Thyroid gland (tissue), 4 donors: ENCODE measurements around the gene VIT.
A peak's percentile ranks its signal among the peaks of the same experiment; 100 is the strongest.

ENCODE experiments used
- POLR2A ChIP-seq, 2 donors: fragments of 450-650 bp; IDR thresholded peaks; one replicate each; pipeline ENCODE4 v1.6.1; 2017; ENCODE audit warnings: antibody characterized with exemption in 2 of 2, mild to moderate bottlenecking in 2 of 2, moderate library complexity in 1 of 2
- TF ChIP-seq, protein P1 (sequence below), 6 experiments: fragments of 200-600 bp in 3 of 6; fragments of 450-650 bp in 3 of 6; sonication (generic) in 3 of 6; IDR thresholded peaks; one replicate each; pipeline ENCODE4 v1.5.1; 2016 to 2019; ENCODE audit warnings: antibody characterized with exemption in 6 of 6, mild to moderate bottlenecking in 2 of 6, inconsistent platforms in 1 of 6, moderate library complexity in 1 of 6

DNA sequence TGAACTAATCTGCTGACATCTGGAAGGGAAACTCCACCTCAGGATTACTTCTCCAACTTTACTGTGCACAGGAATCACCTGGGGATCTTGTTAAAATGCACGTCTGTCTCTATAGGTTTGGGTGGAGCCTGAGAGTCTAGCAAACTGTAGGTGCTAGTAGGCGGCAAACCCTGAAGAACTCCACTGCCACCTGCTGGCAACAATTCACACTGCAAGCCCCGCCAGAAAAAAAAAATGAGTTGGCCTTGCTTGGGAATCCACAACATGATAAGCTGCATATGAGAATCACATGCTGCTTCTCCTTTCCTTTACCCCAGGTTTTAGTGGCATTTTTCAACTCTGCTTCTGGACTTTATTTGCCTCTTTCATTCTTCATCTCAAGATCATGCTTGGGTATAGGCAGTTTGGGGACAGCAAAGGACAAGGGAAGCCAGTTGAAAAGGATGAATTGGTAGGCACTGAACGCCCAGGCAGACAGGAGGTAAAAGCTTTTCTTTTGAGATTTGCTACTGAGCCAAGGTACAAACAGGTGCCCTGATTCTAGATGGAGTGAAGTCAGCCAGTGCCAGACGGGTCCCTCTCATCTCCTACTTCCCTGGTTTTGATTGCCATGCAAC is 88.8 kb downstream of the VIT start:
- TF ChIP-seq, protein P1, sequence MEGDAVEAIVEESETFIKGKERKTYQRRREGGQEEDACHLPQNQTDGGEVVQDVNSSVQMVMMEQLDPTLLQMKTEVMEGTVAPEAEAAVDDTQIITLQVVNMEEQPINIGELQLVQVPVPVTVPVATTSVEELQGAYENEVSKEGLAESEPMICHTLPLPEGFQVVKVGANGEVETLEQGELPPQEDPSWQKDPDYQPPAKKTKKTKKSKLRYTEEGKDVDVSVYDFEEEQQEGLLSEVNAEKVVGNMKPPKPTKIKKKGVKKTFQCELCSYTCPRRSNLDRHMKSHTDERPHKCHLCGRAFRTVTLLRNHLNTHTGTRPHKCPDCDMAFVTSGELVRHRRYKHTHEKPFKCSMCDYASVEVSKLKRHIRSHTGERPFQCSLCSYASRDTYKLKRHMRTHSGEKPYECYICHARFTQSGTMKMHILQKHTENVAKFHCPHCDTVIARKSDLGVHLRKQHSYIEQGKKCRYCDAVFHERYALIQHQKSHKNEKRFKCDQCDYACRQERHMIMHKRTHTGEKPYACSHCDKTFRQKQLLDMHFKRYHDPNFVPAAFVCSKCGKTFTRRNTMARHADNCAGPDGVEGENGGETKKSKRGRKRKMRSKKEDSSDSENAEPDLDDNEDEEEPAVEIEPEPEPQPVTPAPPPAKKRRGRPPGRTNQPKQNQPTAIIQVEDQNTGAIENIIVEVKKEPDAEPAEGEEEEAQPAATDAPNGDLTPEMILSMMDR (IDR thresholded peaks at IDR 0.05), result peak; percentile 70 to 98 (median 87)
- TF ChIP-seq POLR2A (IDR thresholded peaks at IDR 0.05), result no peak
